Transverse colon (tissue), 4 donors: Measurements from ENCODE around the gene CCDC3. TPM values are rescaled to one million over a fixed set of nuclear protein-coding genes. Genes with fewer than 3 reads are reported as not detected.

Experiments
- DNase-seq: peaks from one replicate; pipeline ENCODE4 v3.0.0-alpha.2; 2019
- H3K27ac ChIP-seq, 4 donors: fragments of 200-600 bp; sonication (generic); 2 replicates each; pipeline ENCODE4 v1.5.1; 2016 to 2018; ENCODE audit warnings: inconsistent platforms in 4 of 4
- H3K27me3 ChIP-seq: fragments of 200-600 bp; sonication (generic); 2 replicates; pipeline ENCODE4 v1.5.1; 2017; ENCODE audit warnings: inconsistent platforms
- H3K36me3 ChIP-seq, 4 donors: fragments of 200-600 bp; sonication (generic); 2 replicates each; pipeline ENCODE4 v1.5.1; 2017 to 2019; ENCODE audit warnings: inconsistent platforms in 4 of 4
- H3K4me1 ChIP-seq, 4 donors: fragments of 200-600 bp; sonication (generic); 2 replicates each; pipeline ENCODE4 v1.5.1; 2017 to 2020; ENCODE audit warnings: inconsistent platforms in 4 of 4
- H3K4me3 ChIP-seq, 4 donors: fragments of 200-600 bp; sonication (generic); 1 replicate in 1 of 4; 2 replicates in 3 of 4; pipeline versions ENCODE4 v1.5.1 to v1.6.1; 2017 to 2019; ENCODE audit warnings: inconsistent platforms in 4 of 4
- H3K9me3 ChIP-seq, 2 donors: fragments of 200-600 bp; sonication (generic); 2 replicates each; pipeline ENCODE4 v1.5.1; 2017 to 2019; ENCODE audit warnings: inconsistent platforms in 2 of 2
- CTCF ChIP-seq, 5 experiments: fragments of 200-600 bp in 3 of 5; fragments of 450-650 bp in 2 of 5; sonication (generic) in 3 of 5; IDR thresholded peaks; 1 replicate in 2 of 5; 2 replicates in 3 of 5; pipeline ENCODE4 v1.5.1; 2016 to 2017; ENCODE audit warnings: antibody characterized with exemption in 5 of 5, inconsistent platforms in 3 of 5, mild to moderate bottlenecking in 2 of 5, moderate library complexity in 1 of 5
- EP300 ChIP-seq: sonication (generic); formaldehyde crosslinking; IDR thresholded peaks from one replicate; pipeline ENCODE4 v1.6.1; 2017; ENCODE audit warnings: antibody characterized with exemption, low read depth
- POLR2A ChIP-seq: fragments of 450-650 bp; IDR thresholded peaks from one replicate; pipeline ENCODE4 v1.6.1; 2016; ENCODE audit warnings: antibody characterized with exemption, mild to moderate bottlenecking, moderate library complexity
- POLR2AphosphoS5 ChIP-seq, 3 donors: sonication (generic); formaldehyde crosslinking; IDR thresholded peaks; one replicate each; pipeline ENCODE4 v1.6.1; 2016; ENCODE audit warnings: antibody characterized with exemption in 3 of 3
- WGBS, 2 donors: methylation state at CpG; one replicate each; pipeline ENCODE4 v1.1.5; 2018; ENCODE audit warnings: low coverage in 1 of 2; 5-methylcytosine and 5-hydroxymethylcytosine counted together
- in situ Hi-C, 4 donors: fragments of 200-750 bp; cut with MboI; loops; one replicate each; pipeline versions ENCODE4 v1.15.0 to v1.15.1; 2017; ENCODE audit warnings: low sequenced_read_pairs in 3 of 4, low pct_ligation_motif_present in 1 of 4, low pct_unique_long_range_greater_than_20kb in 1 of 4
- intact Hi-C: fragments of 100-400 bp; cut with DNase I; formaldehyde crosslinking; loops from one replicate; pipeline ENCODE4 v1.15.1; 2023; ENCODE audit warnings: low total_unique reads
- total RNA-seq, 4 donors: library from RNA; depleted of rRNA; stranded (reverse); fragments of >200 nt; gene quantifications; one replicate each; pipeline ENCODE4 v1.1.0, GENCODE V29; 2016

CCDC3 gene
- total RNA-seq, 4 donors from 2014 or later: 0.75 to 2.2 (median 1.3) TPM

DNA sequence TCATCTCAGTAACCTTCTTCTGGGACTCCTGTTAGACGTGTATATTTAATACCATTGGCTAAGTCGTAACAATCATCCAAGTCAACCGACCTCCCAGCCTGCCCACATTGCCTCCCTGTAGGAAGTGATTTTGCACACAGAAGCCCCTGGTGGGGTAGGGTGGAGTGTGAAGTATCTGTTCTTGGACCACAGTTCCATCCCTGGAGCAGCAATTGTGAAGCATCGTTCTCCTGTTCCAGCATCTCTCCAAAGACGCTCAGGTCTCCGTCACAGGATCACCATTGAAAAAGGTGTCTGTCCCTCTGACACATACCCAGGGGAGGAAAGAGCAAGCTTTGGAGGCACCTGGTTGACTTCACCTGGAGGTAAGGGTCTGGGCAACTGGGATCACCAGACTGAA lies 72.9 kb downstream of the CCDC3 start:
- no peaks in the 10 kb centered on the region for H3K27me3 ChIP-seq
- in situ Hi-C loops (no loop called here), intact Hi-C loops (no loop called here)
- no peaks in the 10 kb centered on the region for H3K36me3 ChIP-seq
- H3K4me3 ChIP-seq: no peak overlapping the region
- no peak overlapping the region for H3K27ac ChIP-seq
- H3K4me1 ChIP-seq: no peaks in the 10 kb centered on the region
- 92 to 100% methylated on average over 3 to 6 of the region's 6 CpGs for WGBS, 2 donors
- TF ChIP-seq EP300: no peak
- TF ChIP-seq POLR2A: no peak
- no peak for TF ChIP-seq CTCF (IDR thresholded peaks at IDR 0.05)
- no peak for TF ChIP-seq POLR2AphosphoS5 (IDR thresholded peaks at IDR 0.05)
- no peak for DNase-seq
- no peaks in the 10 kb centered on the region for H3K9me3 ChIP-seq

- Histone ChIP-seq H3K9me3 (no peaks in the 10 kb centered on the region), H3K27me3 (no peaks in the 10 kb centered on the region), H3K27ac (no peak overlapping the region), H3K4me1 (no peaks in the 10 kb centered on the region), H3K4me3 (no peak overlapping the region), H3K36me3 (no peaks in the 10 kb centered on the region)
- in situ Hi-C loops: no loop called here
- TF ChIP-seq CTCF (IDR thresholded peaks at IDR 0.05): no peak
- TF ChIP-seq POLR2AphosphoS5 (IDR thresholded peaks at IDR 0.05): no peak
- no peak for TF ChIP-seq EP300
- TF ChIP-seq POLR2A: no peak
- no peak for DNase-seq
- WGBS, 2 donors: 92% methylated on average over 1 of the region's 1 CpG; no CpG with 5 or more reads in 1 of the 2 donors
- intact Hi-C loops: no loop called here
Measured at GRCh38 chr10:12927896-12928295, 73.6 kb downstream of the CCDC3 start.

- no peaks in the 10 kb centered on the region for H3K27me3 ChIP-seq
- WGBS, 2 donors: 86 to 100% methylated on average over 1 of the region's 1 CpG
- intact Hi-C loops: no loop called here
Measured at GRCh38 chr10:12925845-12926244, 75.7 kb downstream of the CCDC3 start.

DNA sequence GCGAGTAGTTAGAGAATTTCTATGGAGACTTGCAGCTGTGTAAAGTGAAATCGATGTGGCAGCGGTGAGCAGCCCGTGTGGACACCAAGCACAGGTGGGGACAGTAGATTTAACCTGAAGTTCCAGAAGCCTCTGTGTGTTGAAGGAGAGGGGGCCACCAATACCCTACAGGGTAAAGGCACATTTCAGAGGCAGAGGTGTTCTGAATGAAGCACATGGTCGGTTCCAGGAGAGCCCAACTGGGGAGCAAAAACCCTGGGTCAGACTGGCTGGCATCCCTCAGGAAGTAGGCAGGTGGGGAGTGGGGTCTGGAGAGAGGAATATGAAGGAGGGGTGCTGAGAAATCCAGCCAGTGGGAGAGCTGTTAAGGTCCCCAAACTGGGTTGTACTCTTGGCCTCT lies 76.6 kb downstream of the CCDC3 start:
- no peak overlapping the region for H3K27ac ChIP-seq

More at GRCh38 chr10:12925845-12926244, 75.7 kb downstream of the CCDC3 start:
- H3K9me3 ChIP-seq: no peaks in the 10 kb centered on the region
- H3K4me3 ChIP-seq: no peak overlapping the region
- no peaks in the 10 kb centered on the region for H3K4me1 ChIP-seq
- no peak overlapping the region for H3K27ac ChIP-seq
- no peak for DNase-seq
- no peaks in the 10 kb centered on the region for H3K36me3 ChIP-seq
- TF ChIP-seq POLR2AphosphoS5 (IDR thresholded peaks at IDR 0.05): no peak
- TF ChIP-seq CTCF (IDR thresholded peaks at IDR 0.05): no peak
- no peak for TF ChIP-seq POLR2A
- no peak for TF ChIP-seq EP300
- in situ Hi-C loops: no loop called here

More for the DNA sequence above, 76.6 kb downstream of the CCDC3 start:
- Histone ChIP-seq H3K4me3 (no peak overlapping the region), H3K9me3 (no peaks in the 10 kb centered on the region), H3K36me3 (no peaks in the 10 kb centered on the region), H3K4me1 (no peaks in the 10 kb centered on the region), H3K27me3 (no peaks in the 10 kb centered on the region)
- no peak for DNase-seq
- intact Hi-C loops: no loop called here
- WGBS, 2 donors: 89 to 93% methylated on average over 4 to 5 of the region's 5 CpGs
- TF ChIP-seq POLR2A (no peak), POLR2AphosphoS5 (IDR thresholded peaks at IDR 0.05) (no peak), EP300 (no peak), CTCF (IDR thresholded peaks at IDR 0.05) (no peak)
- in situ Hi-C loops: no loop called here
